HG03045 (cell line): ENCODE results near the gene E4F1.
A peak's percentile ranks its signal among the peaks of the same experiment; 100 is the strongest.

Source experiments
- ATAC-seq: cut with Tn5 transposase; IDR thresholded peaks from one replicate; pipeline ENCODE4 v1.9.1; 2021; ENCODE audit warnings: mild to moderate bottlenecking, moderate library complexity; ENCODE audit not compliant: unreplicated experiment

The E4F1 gene

GRCh38 chr16:2223221-2223941 is at the start of gene E4F1:
E4F1 (plus strand) TSS chr16:2223591; CDS start chr16:2223614, 23 bp downstream.
- peak; percentile 92 for ATAC-seq

GRCh38 chr16:2173916-2174315 is 49.5 kb upstream of the E4F1 start:
- no peak for ATAC-seq

GRCh38 chr16:2174396-2175131 is 48.8 kb upstream of the E4F1 start:
- no peak for ATAC-seq

GRCh38 chr16:2175454-2175853 is 47.9 kb upstream of the E4F1 start:
- no peak for ATAC-seq

- no peak for ATAC-seq
Observed at GRCh38 chr16:2176047-2176446, 47.3 kb upstream of the E4F1 start.

- no peak for ATAC-seq
Observed at GRCh38 chr16:2177101-2177500, 46.3 kb upstream of the E4F1 start.

GRCh38 chr16:2177561-2177960 is 45.8 kb upstream of the E4F1 start:
- no peak for ATAC-seq

- no peak for ATAC-seq
Observed at GRCh38 chr16:2178321-2179106, 44.9 kb upstream of the E4F1 start.

- no peak for ATAC-seq
Observed at GRCh38 chr16:2179107-2179501, 44.3 kb upstream of the E4F1 start.

GRCh38 chr16:2179576-2179975 is 43.8 kb upstream of the E4F1 start:
- no peak for ATAC-seq

GRCh38 chr16:2180461-2180860 is 42.9 kb upstream of the E4F1 start:
- no peak for ATAC-seq

GRCh38 chr16:2180962-2181923 is 42.1 kb upstream of the E4F1 start:
- ATAC-seq: no peak

GRCh38 chr16:2181952-2182351 is 41.4 kb upstream of the E4F1 start:
- ATAC-seq: no peak

GRCh38 chr16:2183671-2184070 is 39.7 kb upstream of the E4F1 start:
- ATAC-seq: no peak

- ATAC-seq: no peak
Observed at GRCh38 chr16:2184346-2184745, 39.0 kb upstream of the E4F1 start.

GRCh38 chr16:2184962-2185361 is 38.4 kb upstream of the E4F1 start:
- no peak for ATAC-seq

GRCh38 chr16:2186064-2186463 is 37.3 kb upstream of the E4F1 start:
- ATAC-seq: no peak

- ATAC-seq: no peak
Observed at GRCh38 chr16:2186505-2186904, 36.9 kb upstream of the E4F1 start.

GRCh38 chr16:2187212-2187611 is 36.2 kb upstream of the E4F1 start:
- no peak for ATAC-seq

GRCh38 chr16:2188395-2188794 is 35.0 kb upstream of the E4F1 start:
- no peak for ATAC-seq
